OCI-LY1 (cell line): ENCODE data around the gene TMEM244.

Source experiments
- H2AFZ ChIP-seq: fragments of 200-600 bp; sonication (generic), shearing (Covaris generic); 2 replicates; pipeline ENCODE4 v1.6.0; 2014; ENCODE audit warnings: antibody characterized with exemption, mild to moderate bottlenecking, low read length
- H3F3A ChIP-seq: fragments of 200-600 bp; sonication (generic), shearing (Covaris generic); 2 replicates; pipeline ENCODE4 v1.6.0; 2014; ENCODE audit warnings: mild to moderate bottlenecking, antibody characterized with exemption, low read length, moderate library complexity; ENCODE audit not compliant: insufficient read depth
- H3K27ac ChIP-seq: fragments of 200-600 bp; sonication (generic); 2 replicates; pipeline ENCODE4 v1.5.1; 2014; ENCODE audit warnings: low read length, mixed run types, mild to moderate bottlenecking, low read depth; ENCODE audit not compliant: poor library complexity, severe bottlenecking
- H3K27me3 ChIP-seq: fragments of 200-600 bp; sonication (generic); 2 replicates; pipeline ENCODE4 v1.6.0; 2014; ENCODE audit warnings: antibody characterized with exemption, mild to moderate bottlenecking, low read length, moderate library complexity; ENCODE audit not compliant: insufficient read depth
- H3K36me3 ChIP-seq: fragments of 200-600 bp; sonication (generic); 2 replicates; pipeline ENCODE4 v1.6.1; 2014; ENCODE audit warnings: mild to moderate bottlenecking, antibody characterized with exemption, low read length, moderate library complexity, mixed read lengths; ENCODE audit not compliant: insufficient read depth
- H3K4me1 ChIP-seq: fragments of 200-600 bp; sonication (generic); 2 replicates; pipeline ENCODE4 v1.5.1; 2014; ENCODE audit warnings: mild to moderate bottlenecking, low read length, moderate library complexity; ENCODE audit not compliant: insufficient read depth, severe bottlenecking
- H3K4me2 ChIP-seq: fragments of 200-600 bp; sonication (generic), shearing (Covaris generic); 2 replicates; pipeline ENCODE4 v1.6.1; 2014; ENCODE audit warnings: low read length
- H3K4me3 ChIP-seq: fragments of 200-600 bp; sonication (generic); 2 replicates; pipeline ENCODE4 v1.5.1; 2014; ENCODE audit warnings: low read length, low read depth, mild to moderate bottlenecking, mixed read lengths; ENCODE audit not compliant: poor library complexity, severe bottlenecking
- H3K79me2 ChIP-seq: fragments of 200-600 bp; shearing (Covaris generic); 2 replicates; pipeline ENCODE4 v1.6.1; 2016; ENCODE audit warnings: mixed run types, low read length, mixed read lengths; ENCODE audit not compliant: insufficient read depth
- H3K9ac ChIP-seq: fragments of 200-600 bp; sonication (generic), shearing (Covaris generic); 2 replicates; pipeline ENCODE4 v1.6.1; 2014; ENCODE audit warnings: mild to moderate bottlenecking, low read length, mixed read lengths
- H3K9me2 ChIP-seq: fragments of 200-600 bp; sonication (generic), shearing (Covaris generic); 2 replicates; pipeline ENCODE4 v1.6.1; 2014; ENCODE audit warnings: low read depth, mild to moderate bottlenecking, low read length, mixed read lengths
- H3K9me3 ChIP-seq: fragments of 200-600 bp; shearing (Covaris generic); 2 replicates; pipeline ENCODE4 v1.6.1; 2014; ENCODE audit warnings: low read length, mixed read lengths
- H4K20me1 ChIP-seq: fragments of 200-600 bp; sonication (generic), shearing (Covaris generic); 2 replicates; pipeline ENCODE4 v1.6.0; 2016; ENCODE audit warnings: mild to moderate bottlenecking, low read length; ENCODE audit not compliant: insufficient read depth
- EZH2 ChIP-seq: fragments of 200-600 bp; sonication (generic), shearing (Covaris generic); IDR thresholded peaks from 2 replicates; pipeline ENCODE4 v1.8.0; 2017; ENCODE audit warnings: borderline replicate concordance, mixed run types, mild to moderate bottlenecking, antibody characterized with exemption, low read length, moderate library complexity, mixed read lengths
- TF ChIP-seq, protein P1 (sequence below): fragments of 200-600 bp; sonication (generic), shearing (Covaris generic); IDR thresholded peaks from 2 replicates; pipeline ENCODE4 v1.5.1; 2017; ENCODE audit warnings: mild to moderate bottlenecking, antibody characterized with exemption, low read length, moderate library complexity, mixed read lengths

TMEM244 gene

DNA sequence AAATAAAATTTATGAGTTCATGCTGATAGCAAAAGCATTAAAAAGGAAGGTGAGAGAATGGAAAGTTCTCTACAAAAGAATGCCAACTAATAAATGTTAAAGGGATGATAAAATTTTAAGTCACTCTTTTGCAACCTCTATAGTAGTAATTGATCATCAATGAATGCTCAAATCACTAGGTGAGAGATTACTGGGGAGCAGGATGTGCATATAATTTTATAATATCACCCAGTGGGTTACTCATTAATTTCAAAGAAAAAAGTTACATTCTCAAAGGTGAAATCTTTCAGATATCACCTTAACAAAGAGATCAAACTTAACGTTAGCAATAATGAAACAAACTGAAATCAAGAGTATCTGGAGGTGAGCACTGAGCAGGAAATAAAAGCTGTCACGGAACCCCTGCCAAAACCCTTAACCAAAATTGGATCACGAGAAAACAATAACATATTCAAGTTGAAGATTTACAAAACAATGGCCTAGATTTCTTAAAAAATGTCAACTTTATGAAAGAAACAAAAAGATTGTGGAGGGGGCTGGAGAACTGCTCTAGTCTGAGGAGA, 45.5 kb upstream of the TMEM244 start:
- no peaks in the 10 kb centered on the region for H3K27me3 ChIP-seq
- TF ChIP-seq EZH2: no peak
- TF ChIP-seq, protein P1, sequence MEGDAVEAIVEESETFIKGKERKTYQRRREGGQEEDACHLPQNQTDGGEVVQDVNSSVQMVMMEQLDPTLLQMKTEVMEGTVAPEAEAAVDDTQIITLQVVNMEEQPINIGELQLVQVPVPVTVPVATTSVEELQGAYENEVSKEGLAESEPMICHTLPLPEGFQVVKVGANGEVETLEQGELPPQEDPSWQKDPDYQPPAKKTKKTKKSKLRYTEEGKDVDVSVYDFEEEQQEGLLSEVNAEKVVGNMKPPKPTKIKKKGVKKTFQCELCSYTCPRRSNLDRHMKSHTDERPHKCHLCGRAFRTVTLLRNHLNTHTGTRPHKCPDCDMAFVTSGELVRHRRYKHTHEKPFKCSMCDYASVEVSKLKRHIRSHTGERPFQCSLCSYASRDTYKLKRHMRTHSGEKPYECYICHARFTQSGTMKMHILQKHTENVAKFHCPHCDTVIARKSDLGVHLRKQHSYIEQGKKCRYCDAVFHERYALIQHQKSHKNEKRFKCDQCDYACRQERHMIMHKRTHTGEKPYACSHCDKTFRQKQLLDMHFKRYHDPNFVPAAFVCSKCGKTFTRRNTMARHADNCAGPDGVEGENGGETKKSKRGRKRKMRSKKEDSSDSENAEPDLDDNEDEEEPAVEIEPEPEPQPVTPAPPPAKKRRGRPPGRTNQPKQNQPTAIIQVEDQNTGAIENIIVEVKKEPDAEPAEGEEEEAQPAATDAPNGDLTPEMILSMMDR: no peak
- H3K4me1 ChIP-seq: no peaks in the 10 kb centered on the region
- H3K79me2 ChIP-seq: no peaks in the 10 kb centered on the region
- H3K9me2 ChIP-seq: no peaks in the 10 kb centered on the region
- H3F3A ChIP-seq: no peaks in the 10 kb centered on the region
- no peak overlapping the region for H3K27ac ChIP-seq
- H3K36me3 ChIP-seq: no peaks in the 10 kb centered on the region
- no peak overlapping the region for H3K4me3 ChIP-seq
- H4K20me1 ChIP-seq: no peaks in the 10 kb centered on the region
- H2AFZ ChIP-seq: no peak overlapping the region
- H3K4me2 ChIP-seq: no peak overlapping the region
- H3K9me3 ChIP-seq: no peaks in the 10 kb centered on the region
- no peak overlapping the region for H3K9ac ChIP-seq

DNA sequence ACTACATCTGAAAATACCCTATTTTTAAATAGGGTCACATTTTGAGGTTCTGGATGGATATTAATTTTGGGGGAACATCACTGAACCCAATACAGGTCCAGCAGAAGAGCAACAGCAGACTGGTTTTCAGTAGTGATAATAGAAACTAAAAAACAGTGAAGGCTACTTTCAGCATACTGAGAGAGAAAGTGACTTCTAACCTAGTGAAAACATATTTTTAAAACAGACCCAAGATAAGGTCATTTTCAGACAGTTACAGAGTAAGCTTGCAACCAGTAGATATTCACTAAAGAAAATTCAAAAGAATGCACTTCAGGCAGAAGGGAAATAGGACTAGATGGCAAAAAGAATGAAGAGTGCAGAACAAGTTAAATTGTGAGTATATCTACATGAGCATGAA, 42.0 kb upstream of the TMEM244 start:
- no peaks in the 10 kb centered on the region for H3F3A ChIP-seq
- no peaks in the 10 kb centered on the region for H3K9me2 ChIP-seq
- no peaks in the 10 kb centered on the region for H3K36me3 ChIP-seq
- H4K20me1 ChIP-seq: no peaks in the 10 kb centered on the region
- H3K27me3 ChIP-seq: no peaks in the 10 kb centered on the region
- no peak for TF ChIP-seq EZH2
- TF ChIP-seq, protein P1: no peak
- H3K27ac ChIP-seq: no peak overlapping the region
- no peak overlapping the region for H3K4me2 ChIP-seq
- no peak overlapping the region for H2AFZ ChIP-seq
- no peaks in the 10 kb centered on the region for H3K79me2 ChIP-seq
- H3K9ac ChIP-seq: no peak overlapping the region
- H3K4me1 ChIP-seq: no peaks in the 10 kb centered on the region
- no peaks in the 10 kb centered on the region for H3K9me3 ChIP-seq
- H3K4me3 ChIP-seq: no peak overlapping the region

DNA sequence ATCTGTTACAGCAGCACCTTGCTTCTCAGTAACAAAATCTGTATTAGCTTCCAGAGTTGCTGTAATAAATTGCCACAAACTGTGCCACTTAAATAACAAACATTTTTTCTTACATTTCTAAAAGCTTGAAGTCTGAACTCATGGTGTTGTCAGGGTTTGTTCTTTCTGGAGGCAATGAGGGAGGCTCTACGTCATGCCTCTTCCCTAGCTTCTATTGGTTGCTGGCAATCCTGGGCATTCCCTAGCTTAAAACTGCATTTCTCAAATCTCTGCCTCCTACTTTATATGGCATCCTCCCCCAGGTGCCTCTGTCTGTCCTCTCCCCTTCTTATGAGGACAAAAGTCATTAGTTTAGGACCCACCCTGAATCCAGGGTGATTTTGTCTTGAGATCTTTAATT, 41.6 kb upstream of the TMEM244 start:
- H3K9me3 ChIP-seq: no peaks in the 10 kb centered on the region
- no peak overlapping the region for H3K9ac ChIP-seq
- no peak overlapping the region for H3K4me2 ChIP-seq
- no peaks in the 10 kb centered on the region for H3K36me3 ChIP-seq
- H3F3A ChIP-seq: no peaks in the 10 kb centered on the region
- no peaks in the 10 kb centered on the region for H3K27me3 ChIP-seq
- no peaks in the 10 kb centered on the region for H4K20me1 ChIP-seq
- no peaks in the 10 kb centered on the region for H3K4me1 ChIP-seq
- no peak overlapping the region for H3K4me3 ChIP-seq
- no peaks in the 10 kb centered on the region for H3K79me2 ChIP-seq
- H3K27ac ChIP-seq: no peak overlapping the region
- no peaks in the 10 kb centered on the region for H3K9me2 ChIP-seq
- TF ChIP-seq EZH2: no peak
- TF ChIP-seq, protein P1: no peak
- no peak overlapping the region for H2AFZ ChIP-seq
